Measurements from ENCODE around the gene MORC2.

- TF ChIP-seq, protein P1, sequence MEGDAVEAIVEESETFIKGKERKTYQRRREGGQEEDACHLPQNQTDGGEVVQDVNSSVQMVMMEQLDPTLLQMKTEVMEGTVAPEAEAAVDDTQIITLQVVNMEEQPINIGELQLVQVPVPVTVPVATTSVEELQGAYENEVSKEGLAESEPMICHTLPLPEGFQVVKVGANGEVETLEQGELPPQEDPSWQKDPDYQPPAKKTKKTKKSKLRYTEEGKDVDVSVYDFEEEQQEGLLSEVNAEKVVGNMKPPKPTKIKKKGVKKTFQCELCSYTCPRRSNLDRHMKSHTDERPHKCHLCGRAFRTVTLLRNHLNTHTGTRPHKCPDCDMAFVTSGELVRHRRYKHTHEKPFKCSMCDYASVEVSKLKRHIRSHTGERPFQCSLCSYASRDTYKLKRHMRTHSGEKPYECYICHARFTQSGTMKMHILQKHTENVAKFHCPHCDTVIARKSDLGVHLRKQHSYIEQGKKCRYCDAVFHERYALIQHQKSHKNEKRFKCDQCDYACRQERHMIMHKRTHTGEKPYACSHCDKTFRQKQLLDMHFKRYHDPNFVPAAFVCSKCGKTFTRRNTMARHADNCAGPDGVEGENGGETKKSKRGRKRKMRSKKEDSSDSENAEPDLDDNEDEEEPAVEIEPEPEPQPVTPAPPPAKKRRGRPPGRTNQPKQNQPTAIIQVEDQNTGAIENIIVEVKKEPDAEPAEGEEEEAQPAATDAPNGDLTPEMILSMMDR (optimal IDR thresholded peaks at IDR 0.05 in 1 of 3, IDR thresholded peaks at IDR 0.05 in 1 of 3, conservative IDR thresholded peaks at IDR 0.05 in 1 of 3; ENCODE audit: extremely low read depth in 1 of 3, insufficient read depth in 2 of 3, low read length in 3 of 3) = no peak
- TF ChIP-seq EZH2 (IDR thresholded peaks at IDR 0.05; ENCODE audit: low read length) = no peak
Observed at GRCh38 chr22:30875481-30876215, 92.9 kb downstream of the MORC2 start.
